CD4-positive, alpha-beta T cell treated with Interleukin-15 for 1 hour (primary cell): Measurements from ENCODE around the gene DMXL1.

Experiments used
- DNase-seq: peaks from one replicate; pipeline ENCODE4 v3.0.0-alpha.2; 2020

The DMXL1 gene

GRCh38 chr5:119271758-119272730, 201.2 kb downstream of the DMXL1 start:
- no peak for DNase-seq

GRCh38 chr5:119273391-119273839, 202.5 kb downstream of the DMXL1 start:
- DNase-seq, result peak; percentile 34

GRCh38 chr5:119274030-119274766, 203.3 kb downstream of the DMXL1 start:
- DNase-seq, result no peak

- peak; percentile 37 for DNase-seq
Observed at GRCh38 chr5:119274767-119275130, 203.9 kb downstream of the DMXL1 start.

- no peak for DNase-seq
Observed at GRCh38 chr5:119275146-119275545, 204.3 kb downstream of the DMXL1 start.

- peak; percentile 66 for DNase-seq
Observed at GRCh38 chr5:119275601-119276173, 204.8 kb downstream of the DMXL1 start.

GRCh38 chr5:119276978-119277377, 206.1 kb downstream of the DMXL1 start:
- no peak for DNase-seq

GRCh38 chr5:119279093-119279492, 208.2 kb downstream of the DMXL1 start:
- no peak for DNase-seq

GRCh38 chr5:119280380-119280779, 209.5 kb downstream of the DMXL1 start:
- no peak for DNase-seq

- no peak for DNase-seq
Observed at GRCh38 chr5:119282628-119283027, 211.7 kb downstream of the DMXL1 start.

- no peak for DNase-seq
Observed at GRCh38 chr5:119284031-119284430, 213.1 kb downstream of the DMXL1 start.

- DNase-seq, result no peak
Observed at GRCh38 chr5:119285070-119285916, 214.4 kb downstream of the DMXL1 start.

GRCh38 chr5:119286511-119287488, 215.9 kb downstream of the DMXL1 start:
- DNase-seq, result no peak

- peak; percentile 75 for DNase-seq
Observed at GRCh38 chr5:119287547-119288111, 216.7 kb downstream of the DMXL1 start.

GRCh38 chr5:119288379-119289033, 217.6 kb downstream of the DMXL1 start:
- DNase-seq, result no peak

GRCh38 chr5:119289438-119290044, 218.7 kb downstream of the DMXL1 start:
- no peak for DNase-seq

- DNase-seq, result peak; percentile 41
Observed at GRCh38 chr5:119290161-119290569, 219.3 kb downstream of the DMXL1 start.

GRCh38 chr5:119290607-119291006, 219.7 kb downstream of the DMXL1 start:
- DNase-seq, result no peak

GRCh38 chr5:119291056-119291455, 220.2 kb downstream of the DMXL1 start:
- no peak for DNase-seq

GRCh38 chr5:119291877-119292276, 221.0 kb downstream of the DMXL1 start:
- no peak for DNase-seq
